Activated T-helper 9 cell treated with anti-CD3 and anti-CD28 coated beads, Interleukin-2, amount 50 U/mL, for 16 hours (primary cell): Measurements from ENCODE around the gene MCRS1.
"Not testable (repeated sequence)": the region's sequence is repeated elsewhere in the genome, so short reads cannot be mapped to it uniquely, and the experiment has no call there.

ENCODE experiments used
- DNase-seq: peaks from one replicate; pipeline ENCODE4 v3.0.0-alpha.2; 2020; ENCODE audit warnings: low read depth

MCRS1 gene

DNA sequence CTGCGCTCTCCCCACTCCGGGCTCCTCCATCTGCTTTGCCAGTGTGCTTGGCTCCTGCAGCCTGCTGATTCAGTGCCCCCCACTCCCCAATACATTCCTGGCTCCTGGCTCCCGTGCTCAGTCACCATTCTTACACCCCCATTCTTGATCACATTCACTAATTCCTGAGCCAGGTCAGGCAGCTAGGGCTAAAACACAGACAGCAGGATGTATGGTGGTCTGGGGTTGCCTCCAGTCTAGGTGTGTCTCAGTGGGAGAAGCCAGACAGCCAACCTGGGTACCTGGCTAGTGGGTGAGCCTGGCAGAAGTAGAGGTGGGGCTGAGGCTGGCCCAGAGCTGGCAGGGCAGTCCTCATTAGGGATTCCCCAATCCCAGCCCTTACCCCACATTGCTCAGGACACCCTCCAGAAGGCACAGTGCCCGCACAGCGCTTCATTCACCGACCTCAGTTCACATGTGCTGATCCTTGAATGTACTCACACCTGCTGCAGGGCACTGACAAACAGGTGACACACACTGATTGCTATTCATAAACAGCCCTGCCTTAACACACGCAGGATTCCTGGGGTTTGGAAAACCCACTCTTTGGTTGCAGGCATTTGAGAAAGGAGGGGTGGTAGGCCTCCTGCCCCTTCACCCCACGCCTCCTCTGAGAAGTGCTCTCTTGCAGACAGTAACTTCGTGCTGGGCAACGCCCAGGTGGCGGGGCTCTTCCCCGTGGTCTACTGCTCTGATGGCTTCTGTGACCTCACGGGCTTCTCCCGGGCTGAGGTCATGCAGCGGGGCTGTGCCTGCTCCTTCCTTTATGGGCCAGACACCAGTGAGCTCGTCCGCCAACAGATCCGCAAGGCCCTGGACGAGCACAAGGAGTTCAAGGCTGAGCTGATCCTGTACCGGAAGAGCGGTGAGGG, 27.5 kb downstream of the MCRS1 start:
- DNase-seq, result no peak

DNA sequence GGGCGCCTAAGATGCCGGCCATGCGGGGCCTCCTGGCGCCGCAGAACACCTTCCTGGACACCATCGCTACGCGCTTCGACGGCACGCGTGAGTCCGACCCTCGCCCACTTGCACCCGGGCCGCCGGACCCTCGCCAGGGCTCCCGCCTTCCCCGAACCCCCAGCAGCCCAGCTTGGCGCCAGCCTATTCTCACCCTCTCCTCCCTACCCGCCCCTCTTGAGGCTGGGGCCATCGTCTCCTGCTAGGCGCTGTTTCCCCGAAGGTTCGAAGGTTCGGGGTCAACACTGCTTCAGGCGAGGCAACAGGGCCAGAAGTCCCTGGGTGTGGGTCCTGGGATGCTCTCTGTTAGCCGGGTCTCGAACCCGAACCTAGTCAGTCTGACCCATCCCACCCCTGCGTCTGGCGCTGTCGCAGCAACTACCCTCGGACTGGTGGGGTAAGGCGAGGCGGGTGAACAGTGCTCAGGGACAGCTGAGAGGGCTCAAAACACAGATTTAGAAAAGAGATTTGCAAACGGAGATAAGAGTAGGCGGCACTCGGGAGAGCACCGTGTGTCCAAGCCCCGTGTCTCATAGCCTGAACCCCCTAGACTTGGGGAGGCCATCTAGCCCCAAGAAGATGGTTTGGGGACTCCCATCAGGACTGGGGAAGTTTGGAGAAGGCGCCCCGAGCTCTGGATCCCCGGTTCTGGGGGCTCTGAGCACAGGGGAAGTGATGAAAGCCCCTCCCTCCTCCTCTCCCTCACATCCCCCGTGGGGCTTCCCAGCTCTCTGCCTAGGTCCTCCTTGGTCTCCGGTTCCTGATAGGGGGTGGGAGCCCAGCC, 28.3 kb downstream of the MCRS1 start:
- no peak for DNase-seq

GRCh38 chr12:49538510-49539403, 29.2 kb downstream of the MCRS1 start, which contains the start of gene KCNH3:
KCNH3 (plus strand) TSS chr12:49539030; CDS start chr12:49539417, 387 bp downstream.
- DNase-seq, result peak; percentile 78

GRCh38 chr12:49537752-49538509, 30.0 kb downstream of the MCRS1 start:
- peak; percentile 14 for DNase-seq

- DNase-seq, result no peak
Measured at GRCh38 chr12:49537231-49537751, 30.7 kb downstream of the MCRS1 start.

DNA sequence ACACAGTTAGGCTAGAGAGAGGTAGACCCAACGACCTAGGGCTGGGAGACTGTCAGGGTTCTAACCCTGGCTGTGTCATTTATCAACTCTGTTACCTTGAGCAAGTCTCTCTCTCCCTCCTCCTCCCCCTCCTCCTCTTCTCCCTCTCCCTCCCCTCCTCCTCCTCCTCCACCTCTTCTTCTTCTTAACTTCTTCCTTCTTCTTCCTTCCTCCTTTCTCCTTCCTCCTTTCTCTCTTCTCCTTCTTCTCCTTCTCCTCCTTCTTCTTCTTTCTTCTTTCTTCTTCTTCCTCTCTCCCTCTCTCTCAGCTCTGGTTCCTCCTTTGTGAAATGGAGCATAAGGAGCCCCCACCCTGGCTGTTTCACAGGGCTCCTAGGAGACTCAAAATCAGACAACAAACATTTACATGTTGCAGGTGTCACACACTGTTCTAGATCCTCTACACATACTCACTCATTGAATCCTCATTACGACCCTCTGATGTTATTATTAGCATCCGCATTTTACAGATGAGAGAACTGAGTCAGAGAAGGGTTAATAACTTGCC, 31.3 kb downstream of the MCRS1 start:
- no peak for DNase-seq

DNA sequence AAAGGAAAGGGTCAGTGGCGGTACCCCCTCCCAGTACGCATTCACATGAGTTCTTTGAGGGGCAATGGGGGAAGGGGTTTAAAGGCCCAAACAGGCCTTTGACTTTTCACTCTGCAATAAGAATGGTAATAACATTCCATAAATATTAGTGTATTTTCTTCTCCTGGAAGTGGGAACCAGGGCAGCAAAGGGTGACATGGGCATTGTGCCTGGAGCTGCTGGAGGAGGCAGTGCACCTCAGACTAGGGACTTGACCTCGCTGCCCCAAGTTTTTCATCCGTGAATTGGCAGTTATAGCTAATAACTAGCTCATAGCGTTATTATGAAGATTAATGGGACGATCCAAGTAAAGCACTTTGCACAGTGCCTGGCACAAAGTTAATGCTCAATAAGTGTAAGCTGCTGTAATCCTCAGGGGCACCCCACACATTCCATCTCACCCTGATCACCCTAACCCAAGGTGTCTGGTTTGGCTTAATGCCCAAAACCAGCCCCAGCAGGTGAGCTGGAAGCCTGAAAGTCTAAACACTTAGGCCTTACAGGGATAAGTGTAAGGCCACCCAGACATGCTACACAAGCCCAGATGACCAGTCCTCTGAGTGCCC, 31.9 kb downstream of the MCRS1 start:
- DNase-seq, result no peak

DNA sequence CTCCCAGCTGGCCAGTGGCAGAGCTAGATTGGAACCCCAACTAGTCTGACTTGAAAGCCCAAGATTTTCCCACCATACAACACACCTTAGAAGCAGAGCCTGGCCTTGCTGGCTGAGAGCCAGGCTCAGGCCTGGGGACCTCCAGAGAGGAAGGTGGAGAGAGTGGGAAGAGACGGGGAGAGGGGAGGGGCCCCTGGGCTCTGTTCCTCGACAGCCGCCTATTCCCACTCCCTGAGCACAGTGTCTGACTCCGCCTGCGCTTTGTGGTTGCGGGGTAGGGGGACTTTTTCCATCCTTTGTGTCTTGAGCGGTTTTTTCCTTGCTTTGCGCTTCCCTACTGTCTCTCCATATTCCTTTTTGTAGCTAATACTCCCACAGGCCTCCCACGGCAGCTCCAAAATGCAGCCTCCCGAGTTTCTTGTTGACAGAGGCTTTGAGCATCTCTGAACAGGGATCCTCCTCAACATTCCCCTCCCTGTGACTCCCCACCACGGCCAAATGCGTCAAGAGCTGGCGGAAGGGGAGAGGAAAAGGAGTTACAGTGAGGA, 33.1 kb downstream of the MCRS1 start:
- no peak for DNase-seq

DNA sequence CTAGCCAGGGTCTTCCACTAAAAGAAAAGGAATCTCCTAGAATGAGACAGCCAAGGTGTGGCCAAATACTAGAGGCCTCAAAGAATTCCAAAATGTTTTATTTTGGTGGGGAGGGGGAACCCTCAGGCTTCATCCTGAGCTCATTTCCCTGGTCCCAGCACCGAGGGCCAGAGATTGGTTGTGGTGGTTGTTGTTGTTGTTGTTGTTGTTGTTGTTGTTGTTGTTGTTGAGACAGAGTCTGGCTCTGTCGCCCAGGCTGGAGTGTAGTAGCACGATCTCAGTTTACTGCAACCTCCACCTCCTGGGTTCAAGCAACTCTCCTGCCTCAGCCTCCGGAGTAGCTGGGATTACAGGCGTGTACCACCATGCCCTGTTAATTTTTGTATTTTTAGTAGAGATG, 33.8 kb downstream of the MCRS1 start:
- DNase-seq, result not testable (repeated sequence)

DNA sequence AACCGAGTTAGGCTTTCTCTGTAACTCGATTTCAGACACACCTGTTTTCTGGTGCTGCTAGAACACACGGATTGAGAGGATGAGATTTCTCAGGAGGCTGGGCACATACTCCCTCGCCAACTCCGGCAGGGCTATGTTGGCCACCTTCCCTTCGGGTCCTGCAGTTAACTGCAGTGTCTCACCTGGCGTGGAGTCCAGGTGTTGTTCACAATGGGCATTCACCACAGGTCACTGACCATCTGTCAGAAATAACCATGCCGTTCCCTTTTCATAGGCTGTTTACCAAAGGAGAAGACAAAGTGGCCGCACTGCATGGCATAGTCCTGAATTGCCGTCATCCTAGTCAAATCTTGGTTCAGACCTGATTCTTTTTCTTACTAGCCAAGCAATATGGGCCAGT, 34.6 kb downstream of the MCRS1 start:
- no peak for DNase-seq

DNA sequence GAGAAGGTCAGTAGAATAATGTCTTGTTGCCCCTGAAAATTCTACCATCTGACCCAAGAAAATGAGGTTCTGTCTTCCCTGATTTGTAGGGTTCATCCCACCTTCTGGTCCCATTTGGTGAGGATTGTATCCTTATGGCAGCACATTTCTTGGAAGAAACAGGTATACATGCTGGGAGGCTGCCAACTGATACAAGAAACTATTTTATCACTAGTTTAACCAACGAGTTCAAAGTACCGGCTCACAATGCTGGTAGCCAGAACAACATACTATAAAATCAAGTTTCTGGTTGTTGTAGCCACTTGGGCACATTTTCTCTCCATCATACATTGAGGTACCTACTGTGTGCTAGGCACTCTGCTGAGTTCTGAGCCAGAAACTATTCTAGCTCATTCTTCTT, 36.2 kb downstream of the MCRS1 start:
- no peak for DNase-seq

DNA sequence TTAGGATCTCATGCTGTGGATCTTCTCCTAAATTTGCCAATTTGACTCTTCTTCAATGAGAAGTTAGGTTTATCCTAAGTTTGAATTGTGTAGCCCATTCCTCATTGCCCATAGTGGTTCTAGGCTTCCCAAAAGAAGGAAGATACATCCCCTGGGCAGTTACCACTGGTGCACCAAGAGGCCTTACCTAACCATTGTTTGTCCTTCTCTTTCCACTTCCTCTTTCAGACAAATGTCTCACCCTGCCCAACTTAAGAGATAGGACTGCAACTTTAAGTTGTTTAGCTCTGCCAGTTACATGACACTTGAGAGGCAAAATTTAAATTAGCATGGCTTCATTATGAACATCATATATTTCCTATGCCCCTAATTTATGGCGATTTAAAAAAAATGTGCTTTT, 38.5 kb downstream of the MCRS1 start:
- DNase-seq, result no peak

DNA sequence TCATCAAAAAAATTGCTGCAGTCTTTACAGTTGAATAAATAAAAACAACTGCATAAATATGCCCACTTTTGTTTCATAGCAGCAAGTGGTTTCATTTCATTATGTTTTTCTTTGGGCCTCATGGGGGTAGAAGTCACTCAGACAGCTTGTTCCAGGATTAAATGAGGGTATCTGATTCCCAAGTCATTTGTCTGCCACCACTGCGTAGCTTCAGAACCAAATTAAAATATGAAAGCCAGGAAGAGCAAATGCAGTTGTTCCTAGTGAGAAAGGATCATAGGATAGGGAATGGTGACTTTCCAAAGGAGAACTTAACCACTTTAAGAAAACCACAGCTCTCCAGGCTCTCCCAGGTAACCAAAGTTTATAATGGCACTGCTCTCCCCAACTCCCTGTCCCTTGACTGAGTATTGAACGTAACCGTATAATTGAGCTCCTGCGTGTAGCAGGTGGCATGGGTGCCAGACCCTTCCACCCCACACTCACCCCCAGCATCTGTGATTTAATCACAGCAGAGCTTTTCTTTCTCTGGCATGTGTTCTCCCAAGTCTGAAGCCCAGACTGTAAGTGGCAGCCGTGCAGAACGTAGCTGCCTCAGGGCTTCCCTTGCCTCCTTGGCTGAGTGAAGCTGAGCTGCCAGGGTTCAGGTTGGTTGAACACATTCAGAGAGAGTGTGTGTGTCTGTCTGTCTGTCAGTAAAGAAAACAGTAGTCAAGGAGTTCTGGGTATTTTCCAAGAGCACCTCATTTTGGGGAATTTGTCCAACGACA, 40.4 kb downstream of the MCRS1 start:
- DNase-seq, result no peak

DNA sequence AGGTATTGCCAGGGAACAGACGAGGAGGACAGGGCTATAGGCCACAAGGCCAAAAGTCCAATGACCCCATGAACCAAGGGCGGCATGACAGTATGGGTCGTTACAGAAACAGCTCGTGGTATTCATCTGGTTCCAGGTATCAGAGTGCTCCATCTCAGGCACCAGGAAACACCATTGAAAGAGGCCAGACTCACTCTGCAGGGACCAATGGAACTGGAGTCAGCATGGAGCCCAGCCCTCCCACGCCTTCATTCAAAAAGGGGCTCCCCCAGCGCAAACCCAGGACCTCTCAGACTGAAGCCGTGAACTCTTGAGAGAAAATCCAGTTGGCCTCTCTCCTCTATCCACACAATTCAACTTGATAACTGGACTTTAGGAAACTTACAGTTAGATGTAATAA, 42.0 kb downstream of the MCRS1 start:
- DNase-seq, result no peak

DNA sequence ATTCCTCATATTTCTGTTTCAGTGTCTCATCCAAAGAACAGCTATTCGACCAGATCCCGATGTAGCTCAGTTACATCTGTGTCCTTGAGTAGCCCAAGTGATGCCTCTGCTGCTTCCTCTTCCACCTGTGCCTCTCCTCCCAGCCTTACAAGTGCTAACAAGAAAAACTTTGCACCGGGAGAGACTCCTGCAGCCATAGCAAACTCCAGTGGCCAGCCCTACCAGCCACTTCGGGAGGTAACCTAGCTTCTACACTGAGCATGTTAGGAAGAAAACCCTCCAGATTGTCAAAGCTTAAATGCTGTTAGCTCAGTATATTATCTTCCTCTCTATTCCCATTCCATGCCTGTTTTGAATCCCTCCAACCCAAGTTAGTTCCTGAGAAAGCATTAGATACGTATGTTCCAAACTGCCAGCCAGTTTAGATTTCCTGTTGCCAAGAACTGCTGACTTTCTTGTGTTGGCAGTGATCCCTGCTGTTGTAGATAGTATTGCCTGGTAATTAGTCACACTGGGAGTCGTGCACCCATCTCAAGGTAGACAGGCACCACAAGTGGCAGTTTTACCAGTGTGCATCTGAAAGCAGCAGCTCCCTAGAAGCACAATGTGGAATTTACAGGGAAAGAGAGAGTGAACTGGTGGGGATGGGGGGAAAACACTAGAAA, 43.1 kb downstream of the MCRS1 start:
- DNase-seq, result no peak

GRCh38 chr12:49521389-49521788, 46.6 kb downstream of the MCRS1 start:
- no peak for DNase-seq

DNA sequence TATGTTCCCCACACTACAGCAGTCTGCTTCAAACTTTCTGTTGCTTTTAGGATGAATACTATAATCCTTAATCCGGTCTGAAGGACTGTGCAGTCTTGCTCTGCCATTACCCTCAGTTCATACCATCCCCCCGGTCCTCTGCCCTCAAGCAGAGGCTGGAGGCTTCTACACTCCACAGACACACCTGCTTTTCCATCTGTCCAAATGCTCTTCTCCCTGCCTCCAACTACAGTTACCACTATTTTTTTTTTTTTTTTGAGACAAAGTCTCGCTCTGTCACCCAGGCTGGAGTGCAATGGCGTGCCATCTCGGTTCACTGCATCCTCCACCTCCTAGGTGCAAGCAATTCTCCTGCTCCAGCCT, 48.4 kb downstream of the MCRS1 start:
- DNase-seq, result no peak

- no peak for DNase-seq
Measured at GRCh38 chr12:49518914-49519573, 48.9 kb downstream of the MCRS1 start.
